PC-3 (cell line): ENCODE data around the gene CES5A.

Experiments
- EZH2 ChIP-seq: fragments of 300-600 bp; sonication (generic); IDR thresholded peaks from one replicate; pipeline ENCODE4 v1.6.1; 2017; ENCODE audit warnings: antibody characterized with exemption, mild to moderate bottlenecking, low read length; ENCODE audit not compliant: unreplicated experiment
- TF ChIP-seq, protein P1 (sequence below): fragments of 300-600 bp; sonication (generic); conservative IDR thresholded peaks from 2 replicates; pipeline ENCODE4 v1.5.1; 2017; ENCODE audit warnings: antibody characterized with exemption, low read depth, mild to moderate bottlenecking, low read length

DNA sequence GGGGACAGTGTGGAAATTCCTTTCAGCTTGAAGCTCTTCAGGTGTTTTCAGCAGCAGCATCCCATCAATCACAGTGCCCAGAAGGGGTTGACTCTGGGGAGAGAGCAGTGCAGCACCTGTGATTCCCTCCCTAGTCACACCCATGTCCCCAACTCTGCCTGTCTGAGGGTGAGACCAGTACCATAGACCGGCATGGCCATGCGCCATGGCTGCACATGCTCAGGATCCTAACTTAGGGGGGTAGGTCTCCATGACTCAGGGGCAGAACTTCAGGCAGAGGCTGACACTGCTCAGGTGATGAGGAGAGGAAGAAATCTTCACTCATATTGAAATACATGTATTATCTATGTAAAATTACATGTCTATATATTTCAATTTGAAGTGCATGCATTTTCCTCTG, 62.2 kb downstream of the CES5A start:
- TF ChIP-seq, protein P1, sequence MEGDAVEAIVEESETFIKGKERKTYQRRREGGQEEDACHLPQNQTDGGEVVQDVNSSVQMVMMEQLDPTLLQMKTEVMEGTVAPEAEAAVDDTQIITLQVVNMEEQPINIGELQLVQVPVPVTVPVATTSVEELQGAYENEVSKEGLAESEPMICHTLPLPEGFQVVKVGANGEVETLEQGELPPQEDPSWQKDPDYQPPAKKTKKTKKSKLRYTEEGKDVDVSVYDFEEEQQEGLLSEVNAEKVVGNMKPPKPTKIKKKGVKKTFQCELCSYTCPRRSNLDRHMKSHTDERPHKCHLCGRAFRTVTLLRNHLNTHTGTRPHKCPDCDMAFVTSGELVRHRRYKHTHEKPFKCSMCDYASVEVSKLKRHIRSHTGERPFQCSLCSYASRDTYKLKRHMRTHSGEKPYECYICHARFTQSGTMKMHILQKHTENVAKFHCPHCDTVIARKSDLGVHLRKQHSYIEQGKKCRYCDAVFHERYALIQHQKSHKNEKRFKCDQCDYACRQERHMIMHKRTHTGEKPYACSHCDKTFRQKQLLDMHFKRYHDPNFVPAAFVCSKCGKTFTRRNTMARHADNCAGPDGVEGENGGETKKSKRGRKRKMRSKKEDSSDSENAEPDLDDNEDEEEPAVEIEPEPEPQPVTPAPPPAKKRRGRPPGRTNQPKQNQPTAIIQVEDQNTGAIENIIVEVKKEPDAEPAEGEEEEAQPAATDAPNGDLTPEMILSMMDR: no peak
- no peak for TF ChIP-seq EZH2
